HepG2 (cell line): Measurements from ENCODE around the gene SRBD1. TPM values are rescaled to one million over a fixed set of nuclear protein-coding genes. Genes with fewer than 3 reads are reported as not detected.

Experiments
- ATAC-seq: fragments of 200-7000 bp; cut with Tn5 transposase; 3 replicates; pipeline ENCODE4 v1.9.1; 2020; ENCODE audit warnings: mild to moderate bottlenecking, moderate library complexity
- BruUV-seq: library from RNA; stranded (reverse); fragments of 400-500 nt; replicated peaks from 2 replicates; lab custom pipeline; 2021; lab: Mats Ljungman, UMichigan
- CTCF ChIA-PET: fragments of 300-600 bp; formaldehyde crosslinking; extraction: SDS; loops from one replicate; lab custom pipeline; 2021; ENCODE audit warnings: low total read pairs, inconsistent platforms, low intra/inter-chr PET ratio; lab: Yijun Ruan, JAX
- POLR2A ChIA-PET: fragments of 350-600 bp; sonication (Branson Sonifier 250); formaldehyde crosslinking; loops from one replicate; lab custom pipeline; 2020; ENCODE audit warnings: antibody characterized with exemption, inconsistent platforms; lab: Yijun Ruan, JAX
- DNase-seq: peaks from one replicate; pipeline ENCODE4 v3.0.0-alpha.2; 2015; ENCODE audit warnings: low spot score
- FAIRE-seq: peaks from 3 replicates; lab custom pipeline; 2011; peaks lifted over from hg19 to GRCh38; lab: Jason Lieb, UNC
- H2AFZ ChIP-seq: one replicate; pipeline ENCODE4 v1.6.1; 2011; ENCODE audit warnings: low read length, inconsistent platforms
- H3K27ac ChIP-seq: fragments of 300-600 bp; 3 replicates; pipeline ENCODE4 v1.8.0; 2011; ENCODE audit warnings: mixed run types, mild to moderate bottlenecking, mixed read lengths, low read length, inconsistent platforms; ENCODE audit not compliant: insufficient read depth; ENCODE audit errors: extremely low read length
- H3K27me3 ChIP-seq, 2 experiments: fragments of 200-600 bp in 1 of 2; 2 replicates in 1 of 2; 3 replicates in 1 of 2; pipeline versions ENCODE4 v1.6.0 to v1.8.0; 2011; ENCODE audit warnings: low read length in 2 of 2, mild to moderate bottlenecking in 2 of 2, moderate library complexity in 2 of 2, inconsistent platforms in 1 of 2; ENCODE audit not compliant: insufficient read depth in 2 of 2, control insufficient read depth in 1 of 2
- H3K36me3 ChIP-seq, 2 experiments: fragments of 200-600 bp in 1 of 2; replicated peaks in 1 of 2; 2 replicates in 1 of 2; 3 replicates in 1 of 2; pipeline versions ENCODE4 v1.5.1 to v1.8.0; 2011; ENCODE audit warnings: low read length in 2 of 2, inconsistent platforms in 1 of 2; ENCODE audit not compliant: insufficient read depth in 2 of 2, control insufficient read depth in 1 of 2
- H3K4me1 ChIP-seq: 2 replicates; pipeline ENCODE4 v1.5.1; 2012; ENCODE audit warnings: low read length, inconsistent platforms; ENCODE audit not compliant: insufficient read depth
- H3K4me2 ChIP-seq: 2 replicates; pipeline ENCODE4 v1.6.0; 2011; ENCODE audit warnings: low read depth, low read length, inconsistent platforms
- H3K4me3 ChIP-seq, 3 experiments: fragments of 200-600 bp in 1 of 3; sonication (generic), shearing (Covaris generic) in 1 of 3; replicated peaks in 1 of 3; 2 replicates each; pipeline ENCODE4 v1.5.1; 2011 to 2016; ENCODE audit warnings: low read length in 3 of 3, inconsistent platforms in 2 of 3, low read depth in 2 of 3, mild to moderate bottlenecking in 2 of 3, control low read depth in 1 of 3, mixed read lengths in 1 of 3; ENCODE audit not compliant: insufficient read depth in 1 of 3
- H3K79me2 ChIP-seq: one replicate; pipeline ENCODE4 v1.6.1; 2011; ENCODE audit warnings: low read length, inconsistent platforms; ENCODE audit not compliant: insufficient read depth
- H3K9ac ChIP-seq: 2 replicates; pipeline ENCODE4 v1.6.0; 2011; ENCODE audit warnings: mild to moderate bottlenecking, low read depth, low read length, inconsistent platforms; ENCODE audit not compliant: insufficient read depth
- H3K9me3 ChIP-seq: 2 replicates; pipeline ENCODE4 v1.5.1; 2012; ENCODE audit warnings: mild to moderate bottlenecking, low read length
- H4K20me1 ChIP-seq: 2 replicates; pipeline ENCODE4 v1.6.0; 2011; ENCODE audit warnings: inconsistent platforms, mild to moderate bottlenecking, low read length, moderate library complexity; ENCODE audit not compliant: insufficient read depth
- ELF4 ChIP-seq: sonication (generic); formaldehyde crosslinking; IDR thresholded peaks from 2 replicates; pipeline ENCODE4 v1.5.0; 2020; ENCODE audit warnings: missing genetic modification reagents, mild to moderate bottlenecking, moderate library complexity, borderline replicate concordance
- ESRRA ChIP-seq: sonication (generic); formaldehyde crosslinking; IDR thresholded peaks from 2 replicates; pipeline ENCODE4 v1.5.1; 2020; ENCODE audit warnings: mild to moderate bottlenecking, low read depth, missing genetic modification reagents
- GABPB1 ChIP-seq: IDR thresholded peaks from 2 replicates; pipeline ENCODE4 v1.6.1; 2016; ENCODE audit warnings: mild to moderate bottlenecking, missing genetic modification reagents, moderate library complexity, missing compliant biosample characterization
- HNRNPL ChIP-seq: fragments of 200-400 bp; formaldehyde crosslinking; IDR thresholded peaks from 2 replicates; pipeline ENCODE4 v1.6.1; 2017; ENCODE audit warnings: mild to moderate bottlenecking, low read depth, low read length
- KDM6A ChIP-seq: IDR thresholded peaks from 2 replicates; pipeline ENCODE4 v1.6.1; 2016; ENCODE audit warnings: low read depth
- MIER2 ChIP-seq: IDR thresholded peaks from 2 replicates; pipeline ENCODE4 v1.6.1; 2016; ENCODE audit warnings: missing biosample characterization, missing genetic modification reagents
- TFAP4 ChIP-seq: sonication (generic); IDR thresholded peaks from 2 replicates; pipeline ENCODE4 v1.6.1; 2016; ENCODE audit warnings: low read depth, borderline replicate concordance
- TP53 ChIP-seq: sonication (generic); formaldehyde crosslinking; conservative IDR thresholded peaks from 2 replicates; pipeline ENCODE4 v1.4.0; 2020; ENCODE audit warnings: missing genetic modification reagents
- ZBTB37 ChIP-seq: sonication (generic); formaldehyde crosslinking; IDR thresholded peaks from 2 replicates; pipeline ENCODE4 v1.4.0; 2020; ENCODE audit warnings: mild to moderate bottlenecking, missing genetic modification reagents
- ZNF704 ChIP-seq: sonication (generic); formaldehyde crosslinking; IDR thresholded peaks from 2 replicates; pipeline ENCODE4 v1.8.1; 2023; ENCODE audit warnings: mild to moderate bottlenecking, inconsistent platforms, moderate library complexity, missing genetic modification reagents, borderline replicate concordance
- ZSCAN30 ChIP-seq: sonication (generic); formaldehyde crosslinking; IDR thresholded peaks from 2 replicates; pipeline ENCODE4 v1.5.0; 2020; ENCODE audit warnings: mild to moderate bottlenecking, missing genetic modification reagents
- WGBS: methylation state at CpG from one replicate; pipeline ENCODE4 v1.1.6; 2017; ENCODE audit warnings: low lambda C conversion rate; 5-methylcytosine and 5-hydroxymethylcytosine counted together
- in situ Hi-C: cut with HindIII; loops from 2 replicates; pipeline ENCODE4 v1.10.0; 2017; ENCODE audit warnings: low pct_unique_long_range_greater_than_20kb; ENCODE audit not compliant: extremely low pct_ligation_motif_present
- intact Hi-C: fragments of 100-400 bp; cut with micrococcal nuclease; formaldehyde crosslinking; loops from one replicate; pipeline ENCODE4 v1.10.0; 2022; ENCODE audit not compliant: unreplicated experiment
- polyA plus RNA-seq, 8 experiments: library from polyadenylated mRNA; depleted of rRNA in 3 of 8; stranded (reverse) in 7 of 8; unstranded in 1 of 8; fragments of >200 nt; fragmentation: Illumina TruSeq in 4 of 8; extraction: Trizol in 4 of 8; gene quantifications; 2 replicates each; pipeline versions ENCODE4 v1.2.1 to v1.2.3, GENCODE V29; 2011 to 2016; ENCODE audit warnings: low read depth in 4 of 8, missing spikeins in 1 of 8, mixed read lengths in 1 of 8; ENCODE audit not compliant: insufficient read depth in 1 of 8
- total RNA-seq, 5 experiments: library from RNA; depleted of rRNA; stranded (reverse); fragments of >200 nt; fragmentation: Illumina TruSeq; extraction: Trizol; gene quantifications; 2 replicates each; pipeline ENCODE4 v1.2.3, GENCODE V29; 2016; ENCODE audit warnings: low read depth in 1 of 5

Gene SRBD1
- total and polyA plus RNA-seq, 2 of the 13 experiments (the other 11 are each of a cell fraction or from before 2014, with no cell fraction given) = 3.2 to 23.9 TPM

- H3K4me2 ChIP-seq = no peak overlapping the region
- DNase-seq (no peak), FAIRE-seq (no peak), ATAC-seq (no peak)
- no peak overlapping the region for H3K4me3 ChIP-seq
- no peak overlapping the region for H3K9ac ChIP-seq
- H3K27me3 ChIP-seq = peaks cover 5 to 43% of the 10 kb centered on the region in 2 experiments
- no peak overlapping the region for H3K27ac ChIP-seq
- BruUV-seq = no TSS peak
- H4K20me1 ChIP-seq = no peaks in the 10 kb centered on the region
- H2AFZ ChIP-seq = no peak overlapping the region
- no peaks in the 10 kb centered on the region for H3K36me3 ChIP-seq
- ChIA-PET CTCF (no interaction called here), POLR2A (no interaction called here)
- intact Hi-C loops = no loop called here
- no peaks in the 10 kb centered on the region for H3K79me2 ChIP-seq
- 61% methylated on average over 4 of the region's 5 CpGs for WGBS
- H3K9me3 ChIP-seq = no peaks in the 10 kb centered on the region
- TF ChIP-seq MIER2 (CRISPR knock-in tag) = no peak
- no peak for TF ChIP-seq ELF4 (CRISPR knock-in tag)
- TF ChIP-seq ZSCAN30 (CRISPR knock-in tag) = no peak
- no peak for TF ChIP-seq KDM6A
- no peak for TF ChIP-seq ZBTB37 (CRISPR knock-in tag)
- no peak for TF ChIP-seq TFAP4
- no peak for TF ChIP-seq TP53
- TF ChIP-seq ESRRA (CRISPR knock-in tag) = no peak
- no peak for TF ChIP-seq GABPB1 (CRISPR knock-in tag)
- TF ChIP-seq HNRNPL = no peak
- TF ChIP-seq ZNF704 (CRISPR knock-in tag) = no peak
- in situ Hi-C loops = no loop called here
- H3K4me1 ChIP-seq = no peaks in the 10 kb centered on the region
These were observed 26.4 kb upstream of the SRBD1 start for GRCh38 chr2:45637440-45637839.
